Measurements from ENCODE around the gene BET1L. TPM values are rescaled to one million over a fixed set of nuclear protein-coding genes. Genes with fewer than 3 reads are reported as not detected.
"Not testable (repeated sequence)": the region's sequence is repeated elsewhere in the genome, so short reads cannot be mapped to it uniquely, and the experiment has no call there.

Gene BET1L
- total RNA-seq, 1 experiment from 2014 or later, result 15.2 TPM

GRCh38 chr11:196786-197731 lies 10.1 kb downstream of the BET1L start:
- DNase-seq (ENCODE audit: low read depth), result no peak

GRCh38 chr11:193481-193880 lies 13.7 kb downstream of the BET1L start:
- not testable (repeated sequence) for DNase-seq (ENCODE audit: low read depth)

- DNase-seq (ENCODE audit: low read depth), result not testable (repeated sequence)
Observed at GRCh38 chr11:192674-193128, 14.5 kb downstream of the BET1L start, which contains the start of gene SCGB1C1. Gene SCGB1C1, plus strand, starts transcription at chr11:193078. Its CDS starts 22 bp downstream, at chr11:193100.

- not testable (repeated sequence) for DNase-seq (ENCODE audit: low read depth)
Observed at GRCh38 chr11:191490-192478, 15.4 kb downstream of the BET1L start.

- not testable (repeated sequence) for DNase-seq (ENCODE audit: low read depth)
Observed at GRCh38 chr11:190546-190945, 16.7 kb downstream of the BET1L start.

GRCh38 chr11:189843-190311 lies 17.3 kb downstream of the BET1L start:
- not testable (repeated sequence) for DNase-seq (ENCODE audit: low read depth)

- DNase-seq (ENCODE audit: low read depth), result not testable (repeated sequence)
Observed at GRCh38 chr11:189200-189783, 17.9 kb downstream of the BET1L start.

GRCh38 chr11:180242-180641 lies 27.0 kb downstream of the BET1L start:
- not testable (repeated sequence) for DNase-seq (ENCODE audit: low read depth)

Small RNA genes lying within 50 kb of the gene (small RNA-seq; reads per million reads assigned to genes)
- gene RNU6-447P, result not detected

Other genes starting within 250 kb of the BET1L start
- not detected in 2 replicates for gene SCGB1C1, start 14.3 kb downstream of the BET1L start, total RNA-seq (2014; rRNA removed; shearing (Covaris generic))
- 205 and 220 TPM in 2 replicates for gene RIC8A, start 309 bp upstream of the BET1L start, total RNA-seq (2014; rRNA removed; shearing (Covaris generic))
- 10.0 and 10.4 TPM in 2 replicates for gene SIRT3, start 28.9 kb upstream of the BET1L start, total RNA-seq (2014; rRNA removed; shearing (Covaris generic))
- 403 and 416 TPM in 2 replicates for gene PSMD13, start 29.6 kb upstream of the BET1L start, total RNA-seq (2014; rRNA removed; shearing (Covaris generic))
- not detected in 2 replicates for gene NLRP6, start 71.0 kb upstream of the BET1L start, total RNA-seq (2014; rRNA removed; shearing (Covaris generic))
- 7.0 and 8.0 TPM in 2 replicates for gene PGGHG, start 81.7 kb upstream of the BET1L start, total RNA-seq (2014; rRNA removed; shearing (Covaris generic))
- not detected in 2 replicates for gene IFITM5, start 92.1 kb upstream of the BET1L start, total RNA-seq (2014; rRNA removed; shearing (Covaris generic))
- gene IFITM2, start 100.4 kb upstream of the BET1L start, total RNA-seq (2014; rRNA removed; shearing (Covaris generic)), result 38.4 and 96.0 TPM in 2 replicates
- gene IFITM1, start 106.6 kb upstream of the BET1L start, total RNA-seq (2014; rRNA removed; shearing (Covaris generic)), result 4.6 and 5.4 TPM in 2 replicates
- 67.9 and 180 TPM in 2 replicates for gene IFITM3, start 113.5 kb upstream of the BET1L start, total RNA-seq (2014; rRNA removed; shearing (Covaris generic))
- gene B4GALNT4, start 162.1 kb upstream of the BET1L start, total RNA-seq (2014; rRNA removed; shearing (Covaris generic)), result 3.0 and 8.1 TPM in 2 replicates
- 12.0 and 13.1 TPM in 2 replicates for gene PKP3, start 186.8 kb upstream of the BET1L start, total RNA-seq (2014; rRNA removed; shearing (Covaris generic))
- 17.1 and 20.9 TPM in 2 replicates for gene SIGIRR, start 207.6 kb upstream of the BET1L start, total RNA-seq (2014; rRNA removed; shearing (Covaris generic))
- not detected in 2 replicates for gene ANO9, start 234.6 kb upstream of the BET1L start, total RNA-seq (2014; rRNA removed; shearing (Covaris generic))
- gene PTDSS2, start 242.9 kb upstream of the BET1L start, total RNA-seq (2014; rRNA removed; shearing (Covaris generic)), result 24.7 and 29.7 TPM in 2 replicates

Data from HT1080 (cell line).